GM21367 (cell line): ENCODE measurements around the gene PRKCA.
"Not testable (repeated sequence)": the region's sequence is repeated elsewhere in the genome, so short reads cannot be mapped to it uniquely, and the experiment has no call there.

ENCODE experiments used
- ATAC-seq: cut with Tn5 transposase; IDR thresholded peaks from one replicate; pipeline ENCODE4 v1.9.1; 2021; ENCODE audit not compliant: unreplicated experiment

The PRKCA gene

DNA sequence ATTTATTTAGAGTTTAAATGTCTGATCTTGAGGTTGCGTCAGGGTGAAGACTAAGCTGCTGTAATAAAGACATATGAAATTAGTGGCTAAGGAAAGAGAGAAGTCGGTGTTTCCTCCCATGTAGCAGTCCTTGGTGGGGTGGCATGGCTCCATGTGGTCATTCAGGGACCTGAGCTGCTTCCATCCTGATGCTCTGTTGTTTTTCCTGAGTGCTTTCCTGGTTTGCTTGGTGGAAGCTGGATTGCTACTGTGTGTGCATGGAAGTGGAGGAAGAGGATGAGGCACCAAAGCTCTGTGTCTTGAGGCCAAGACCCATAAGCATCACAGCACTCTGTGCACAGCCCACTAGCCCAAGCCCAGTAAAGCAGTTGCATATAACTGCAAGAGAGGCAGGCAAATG lies 290.7 kb downstream of the PRKCA start:
- no peak for ATAC-seq

DNA sequence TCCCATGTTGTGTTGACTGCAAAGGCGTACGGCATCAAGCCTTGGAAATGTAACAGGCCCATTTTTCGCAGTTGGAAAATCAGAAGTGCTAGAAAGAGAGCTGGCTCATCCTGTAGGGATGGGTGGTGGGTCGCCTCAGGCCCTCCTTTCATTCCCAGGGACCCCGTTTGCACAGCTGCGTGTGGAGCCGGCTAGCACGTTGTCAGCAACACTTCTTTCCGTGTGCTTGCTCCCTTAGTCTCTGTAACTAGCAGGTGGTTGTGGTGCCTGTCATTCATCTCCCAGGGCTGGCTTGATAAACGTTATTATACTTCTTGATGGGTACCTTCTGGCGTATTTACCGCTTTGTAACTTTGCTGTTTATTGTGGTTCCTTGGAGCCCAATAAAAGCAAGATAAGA lies 293.5 kb downstream of the PRKCA start:
- ATAC-seq: no peak

DNA sequence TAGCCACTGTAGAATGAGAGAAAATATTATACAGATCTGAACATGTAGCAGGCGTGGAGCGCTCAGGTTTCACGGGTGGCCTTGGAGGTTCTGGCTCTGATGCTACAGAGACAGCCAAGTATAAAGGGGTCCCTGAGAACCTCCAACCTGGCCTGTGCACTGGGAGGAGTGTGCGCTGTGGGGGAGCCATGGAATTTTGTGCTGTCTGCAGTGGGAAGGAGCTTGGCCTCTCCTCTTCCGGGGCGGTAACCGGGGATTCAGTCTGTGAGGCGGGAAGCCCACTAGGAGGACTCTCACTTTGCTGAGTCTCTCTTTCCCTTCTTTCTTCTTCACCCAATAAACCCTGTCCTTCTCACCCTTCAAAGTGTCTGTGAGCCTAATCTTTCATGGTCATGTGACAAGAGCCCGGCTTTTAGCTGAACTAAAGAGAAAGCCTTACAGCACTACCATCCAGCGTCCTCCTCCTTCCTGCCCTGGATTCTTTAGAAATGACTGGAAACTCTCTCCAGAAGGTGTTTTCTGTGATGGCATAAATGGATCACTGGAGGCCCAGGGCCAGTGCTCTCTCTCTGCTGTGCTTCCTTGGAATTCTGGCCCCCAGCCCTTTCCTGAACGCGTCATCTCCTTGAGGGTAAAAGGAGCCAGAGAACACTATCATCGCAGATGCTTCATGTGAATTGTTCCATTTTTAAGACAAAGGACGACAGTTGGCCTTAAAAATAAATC lies 300.4 kb downstream of the PRKCA start:
- ATAC-seq: no peak

DNA sequence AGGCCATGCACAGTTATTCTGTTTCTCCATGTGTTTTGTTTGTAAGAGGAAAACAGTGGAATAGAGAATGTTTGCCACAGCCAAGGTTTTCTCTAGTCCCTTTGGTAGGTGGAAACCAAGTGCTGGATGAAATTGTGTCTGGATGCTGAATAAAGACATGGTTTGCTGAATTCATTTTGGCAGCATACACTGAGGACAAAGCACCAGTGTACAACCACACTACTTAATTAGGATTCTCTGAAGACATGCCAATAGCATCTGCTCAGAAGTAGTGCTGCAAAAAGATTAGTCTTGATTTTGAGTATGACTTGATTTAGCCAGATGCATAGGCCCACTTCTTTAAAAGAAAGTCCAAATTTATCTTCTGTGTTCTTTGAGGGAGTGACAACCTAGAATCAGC lies 302.0 kb downstream of the PRKCA start:
- no peak for ATAC-seq

DNA sequence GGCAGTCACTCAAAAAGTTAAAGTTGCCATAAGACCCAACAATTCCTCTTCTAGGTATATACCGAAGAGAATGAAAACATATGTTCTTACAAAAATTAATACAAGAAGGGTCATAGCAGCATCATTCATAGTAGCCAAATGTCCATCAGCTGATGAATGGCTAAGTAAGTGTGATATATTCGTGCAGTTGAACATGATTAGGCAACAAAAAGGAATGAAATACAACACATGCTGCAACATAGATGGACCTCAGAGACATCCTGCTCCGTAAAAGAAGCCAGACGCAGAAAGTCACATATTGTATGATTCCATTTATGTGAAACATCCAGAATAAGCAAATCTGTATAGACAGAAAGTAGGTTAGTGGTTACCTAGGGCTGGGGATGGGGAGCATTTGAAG lies 303.1 kb downstream of the PRKCA start:
- no peak for ATAC-seq

DNA sequence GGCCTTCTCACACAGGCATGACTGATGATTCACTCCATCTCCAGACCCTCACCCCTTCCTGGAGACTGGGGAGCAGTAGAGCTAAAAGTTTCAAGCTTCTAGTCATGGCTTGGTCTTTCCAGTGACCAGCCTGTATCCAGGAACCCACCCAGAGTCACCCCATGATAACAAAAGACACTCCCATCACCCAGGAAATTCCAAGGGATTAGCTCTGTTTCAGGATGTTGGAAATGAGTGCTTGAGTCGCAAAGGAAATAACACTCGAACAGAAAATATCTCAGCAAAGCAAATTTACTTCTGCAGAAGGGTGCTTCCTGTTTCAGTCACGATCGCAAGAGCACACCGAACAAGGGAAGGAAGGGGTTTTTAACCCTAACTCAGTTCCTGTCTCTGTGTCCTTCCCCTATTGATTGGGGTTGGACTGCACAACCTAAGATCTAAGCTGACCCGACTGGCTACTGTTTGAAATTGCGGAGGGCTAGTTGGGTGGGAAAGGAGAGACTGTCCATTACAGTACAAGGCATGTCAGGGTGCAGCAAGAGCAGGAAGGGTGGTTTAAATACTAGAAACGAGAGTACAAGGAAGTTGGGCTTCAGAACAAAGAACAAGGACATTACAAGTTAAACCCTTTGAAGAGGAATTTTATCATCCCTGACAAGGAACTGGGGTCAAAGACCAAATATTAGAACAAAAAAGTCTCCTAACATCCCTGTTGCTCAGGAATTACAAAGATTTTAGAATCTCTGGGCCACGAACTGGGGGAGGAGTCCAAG lies 308.1 kb downstream of the PRKCA start:
- ATAC-seq: no peak

DNA sequence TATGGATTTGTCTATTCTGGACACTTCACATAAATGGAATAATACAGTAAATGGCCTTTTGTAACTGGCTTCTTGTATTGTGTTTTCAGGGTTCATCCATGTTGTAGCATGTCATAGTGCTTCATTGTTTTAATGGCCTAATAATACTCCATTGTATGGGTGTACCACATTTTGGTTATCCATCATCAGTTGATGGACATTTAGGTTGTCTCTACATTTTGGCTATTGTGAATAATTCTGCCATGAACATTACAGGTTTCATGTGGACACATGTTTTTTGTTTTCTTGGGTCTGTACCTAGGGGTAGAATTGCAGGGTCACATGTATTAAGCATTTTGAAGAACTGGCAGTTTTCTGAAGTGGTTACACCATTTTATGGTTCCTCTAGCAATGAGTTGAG lies 309.0 kb downstream of the PRKCA start:
- ATAC-seq: no peak

DNA sequence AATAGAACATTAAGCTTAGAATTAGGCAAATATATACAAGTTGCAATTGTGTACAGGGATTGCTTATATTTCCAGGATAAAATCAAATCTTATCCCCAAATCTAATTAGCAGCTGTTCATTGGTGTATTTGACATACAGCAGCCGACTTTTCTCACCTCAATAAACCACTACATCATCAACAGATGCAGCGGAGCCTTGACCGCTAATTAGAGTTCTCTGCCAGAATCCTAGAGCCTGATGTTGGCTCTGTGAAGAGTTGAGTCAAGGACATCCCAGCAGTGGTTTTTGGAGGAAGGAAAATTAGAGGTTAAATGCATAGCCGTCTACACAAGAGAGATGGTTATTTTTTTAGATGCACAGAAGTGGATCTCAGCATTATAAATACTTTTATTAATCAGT lies 310.6 kb downstream of the PRKCA start:
- ATAC-seq: no peak

DNA sequence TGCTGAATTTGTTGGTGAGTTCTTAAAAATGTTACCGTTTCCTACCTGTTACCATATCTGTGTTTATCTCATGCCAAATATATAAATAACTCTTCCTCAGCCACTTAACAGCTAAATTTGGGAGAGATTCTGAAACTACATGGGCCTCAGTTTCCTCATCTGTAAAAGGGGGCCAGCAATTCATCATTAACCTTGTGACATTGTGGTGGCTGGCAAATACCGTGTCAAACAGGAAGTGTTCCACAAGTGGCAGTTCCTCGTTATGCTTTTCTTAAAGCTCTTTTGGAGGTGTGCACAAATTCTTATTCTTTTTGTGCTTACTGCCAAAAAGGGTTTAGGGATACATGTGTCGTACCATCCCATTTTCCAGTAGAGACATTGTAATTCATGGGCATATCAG lies 312.1 kb downstream of the PRKCA start:
- ATAC-seq: no peak

DNA sequence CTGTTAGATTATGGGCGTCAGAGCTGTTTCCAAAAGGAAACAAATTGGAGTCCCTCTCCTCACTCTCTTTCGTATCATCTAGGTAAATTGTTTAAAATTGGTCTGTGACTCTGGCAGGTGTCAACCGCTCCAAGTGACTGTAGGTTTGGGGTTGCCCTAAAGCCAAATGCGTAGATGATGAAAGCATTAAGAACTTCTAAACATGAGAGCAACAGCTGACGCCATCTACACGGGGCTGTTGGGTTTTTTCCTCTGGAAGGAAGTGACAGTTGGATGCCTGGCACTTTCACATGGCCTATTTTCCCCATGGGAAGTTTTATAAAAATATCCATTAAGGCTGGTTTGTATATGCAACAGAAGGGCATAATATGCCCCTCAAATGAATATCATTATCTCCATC lies 316.8 kb downstream of the PRKCA start:
- ATAC-seq: no peak

DNA sequence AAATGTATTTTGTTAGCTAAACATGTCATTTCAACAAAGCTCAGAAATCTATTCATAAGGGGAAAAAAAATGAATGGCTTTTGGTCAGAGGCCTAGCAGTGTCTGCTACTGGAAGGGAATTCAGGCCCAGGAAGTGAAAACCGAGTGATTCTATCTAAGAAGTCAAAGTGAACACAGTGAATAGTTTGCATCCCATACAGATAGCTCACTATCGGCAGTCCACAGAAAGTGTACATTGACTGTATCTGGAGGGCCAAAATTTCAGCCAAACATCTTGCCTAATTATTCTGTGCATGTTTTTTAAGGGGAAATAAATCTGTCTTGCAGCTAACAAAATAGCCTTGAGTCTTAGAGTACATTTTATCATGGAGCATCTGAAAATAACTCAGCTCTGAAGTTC lies 318.1 kb downstream of the PRKCA start:
- ATAC-seq: no peak

DNA sequence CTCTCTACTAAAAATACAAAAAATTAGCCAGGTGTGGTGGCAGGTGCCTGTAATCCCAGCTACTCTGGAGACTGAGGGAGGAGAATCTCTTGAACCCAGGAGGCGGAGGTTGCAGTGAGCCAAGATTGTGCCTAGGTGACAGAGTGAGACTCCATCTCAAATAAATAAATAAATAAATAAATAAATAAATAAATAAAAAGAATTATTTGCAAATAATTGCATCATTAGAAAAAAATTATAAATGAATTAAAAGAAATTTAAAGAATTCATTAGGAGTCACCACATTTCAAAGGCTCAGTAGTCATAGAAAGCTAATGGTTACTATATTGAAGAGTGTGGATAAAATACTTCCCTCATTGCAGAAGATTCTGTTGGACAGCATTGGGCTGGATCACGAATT lies 322.2 kb downstream of the PRKCA start:
- ATAC-seq: not testable (repeated sequence)

DNA sequence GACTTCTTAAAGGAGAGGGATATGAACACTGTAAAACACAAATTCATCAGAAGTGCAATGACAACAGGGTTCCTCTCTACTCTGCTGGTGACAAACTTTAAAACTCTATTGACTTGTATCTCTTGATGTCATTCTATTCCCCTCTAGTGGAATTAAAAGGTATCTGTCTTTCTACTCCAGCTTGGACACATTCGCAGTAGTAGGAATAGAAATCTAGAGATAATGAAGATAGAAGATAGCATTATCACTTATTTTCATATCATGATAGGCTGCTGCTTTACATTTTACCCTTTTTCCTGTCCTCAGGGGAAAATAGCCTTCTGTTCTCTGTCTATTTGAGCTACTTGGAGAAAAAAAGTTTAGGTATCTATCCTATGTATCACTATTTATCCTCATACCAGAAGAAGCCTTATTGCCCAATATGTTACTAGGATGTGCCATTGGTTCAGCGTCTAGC lies 322.9 kb downstream of the PRKCA start:
- no peak for ATAC-seq

DNA sequence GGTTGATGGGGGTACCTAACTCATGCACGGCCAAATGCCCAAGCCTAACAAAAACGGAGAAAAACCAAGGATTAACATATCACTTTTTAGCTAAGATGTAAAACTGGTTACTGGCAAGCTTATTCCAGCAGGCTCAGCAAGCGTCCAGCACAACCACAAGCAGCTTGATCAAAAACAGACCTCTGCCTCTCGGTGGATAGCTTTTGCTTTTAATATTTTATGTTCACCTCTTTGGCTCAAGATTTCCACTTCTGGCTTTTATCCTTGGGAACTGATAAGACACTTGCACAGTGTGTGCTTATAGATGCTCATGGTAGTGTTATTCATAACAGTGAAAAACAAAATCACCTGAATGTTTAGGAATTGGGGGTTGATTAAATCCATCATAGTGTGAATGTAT lies 325.6 kb downstream of the PRKCA start:
- no peak for ATAC-seq

DNA sequence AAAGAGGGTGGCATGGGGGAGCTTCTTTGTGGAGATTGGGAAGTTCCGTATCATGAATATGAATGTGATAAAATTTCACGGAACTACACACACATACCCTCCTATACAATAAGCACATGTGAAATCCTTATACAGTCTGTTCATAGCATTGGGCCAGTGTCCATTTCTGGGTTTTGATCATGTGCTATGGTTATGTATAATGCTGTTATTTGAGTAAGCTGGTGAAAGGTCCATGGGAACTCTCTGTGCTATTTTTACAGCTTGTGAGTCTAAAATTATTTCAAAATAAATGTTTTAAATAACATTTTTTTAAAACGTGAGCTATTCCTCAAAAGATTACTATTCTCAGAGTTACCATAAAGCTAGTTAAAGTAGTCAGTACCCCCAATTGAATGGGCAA lies 327.3 kb downstream of the PRKCA start:
- ATAC-seq: no peak

DNA sequence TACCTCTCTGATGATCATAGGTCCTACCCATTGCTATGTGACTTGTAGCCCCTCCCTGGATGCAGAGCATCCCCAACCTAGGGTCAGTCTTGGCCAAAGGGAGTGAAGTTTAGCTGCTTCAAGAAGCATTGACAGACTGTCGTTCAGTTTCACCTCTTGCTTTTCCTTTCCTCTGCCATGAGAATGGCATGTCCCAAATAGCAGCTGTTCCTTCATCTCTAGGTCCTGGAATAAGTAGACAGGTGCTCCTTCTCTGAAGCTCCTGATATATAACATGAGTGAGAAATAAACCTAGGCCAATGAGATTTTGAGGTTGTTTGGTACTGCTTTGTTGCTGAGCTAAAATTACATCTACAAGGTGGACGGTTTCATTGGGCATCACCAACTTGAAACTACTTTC lies 328.0 kb downstream of the PRKCA start:
- no peak for ATAC-seq

DNA sequence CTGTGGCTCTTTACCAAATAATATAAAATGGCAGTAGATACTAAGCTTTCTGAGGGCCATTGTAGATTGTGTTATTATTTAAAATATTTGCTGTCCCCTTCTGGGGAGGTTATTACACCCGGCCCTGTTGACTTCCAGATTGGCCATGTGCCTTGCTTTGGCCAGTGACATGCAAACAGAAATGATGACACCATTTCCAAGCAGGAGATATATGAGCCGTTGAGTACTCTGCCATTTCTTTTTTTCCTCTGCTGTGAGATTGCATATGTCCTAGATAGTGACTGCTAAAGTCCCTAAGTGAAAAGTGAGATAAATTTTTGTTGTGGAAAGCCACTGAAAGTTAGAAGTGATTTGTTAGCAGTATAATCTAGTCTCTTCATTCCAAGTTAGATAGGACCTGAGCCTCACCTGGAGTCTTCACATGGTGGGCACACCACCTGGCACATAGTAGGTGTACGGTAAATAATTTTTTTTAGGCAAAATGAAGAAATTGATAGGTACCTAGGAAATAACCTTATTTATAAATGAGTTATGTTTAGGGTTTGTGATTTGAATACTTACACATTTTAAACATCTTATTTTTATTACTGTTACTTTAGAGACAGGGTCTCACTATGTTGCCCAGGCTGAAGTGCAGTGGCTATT lies 328.5 kb downstream of the PRKCA start:
- ATAC-seq: no peak

DNA sequence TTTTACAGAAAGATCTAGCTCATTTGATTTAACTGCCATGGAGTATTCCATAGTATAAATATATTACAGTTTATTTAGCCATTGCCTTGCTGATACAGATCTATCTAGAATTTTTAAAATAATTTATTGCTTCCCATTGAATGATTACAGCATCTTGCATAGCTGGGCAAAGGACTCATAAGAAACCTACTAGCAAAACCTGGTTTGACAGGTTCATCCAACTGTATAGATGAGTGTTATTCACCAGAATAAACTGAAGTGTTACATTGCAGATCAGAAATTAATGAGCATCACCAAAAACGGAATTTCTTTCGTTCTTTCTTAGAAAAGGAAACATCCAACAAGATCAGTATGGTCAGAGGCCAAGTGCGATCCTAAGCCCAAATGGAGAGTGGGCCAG lies 330.3 kb downstream of the PRKCA start:
- no peak for ATAC-seq

DNA sequence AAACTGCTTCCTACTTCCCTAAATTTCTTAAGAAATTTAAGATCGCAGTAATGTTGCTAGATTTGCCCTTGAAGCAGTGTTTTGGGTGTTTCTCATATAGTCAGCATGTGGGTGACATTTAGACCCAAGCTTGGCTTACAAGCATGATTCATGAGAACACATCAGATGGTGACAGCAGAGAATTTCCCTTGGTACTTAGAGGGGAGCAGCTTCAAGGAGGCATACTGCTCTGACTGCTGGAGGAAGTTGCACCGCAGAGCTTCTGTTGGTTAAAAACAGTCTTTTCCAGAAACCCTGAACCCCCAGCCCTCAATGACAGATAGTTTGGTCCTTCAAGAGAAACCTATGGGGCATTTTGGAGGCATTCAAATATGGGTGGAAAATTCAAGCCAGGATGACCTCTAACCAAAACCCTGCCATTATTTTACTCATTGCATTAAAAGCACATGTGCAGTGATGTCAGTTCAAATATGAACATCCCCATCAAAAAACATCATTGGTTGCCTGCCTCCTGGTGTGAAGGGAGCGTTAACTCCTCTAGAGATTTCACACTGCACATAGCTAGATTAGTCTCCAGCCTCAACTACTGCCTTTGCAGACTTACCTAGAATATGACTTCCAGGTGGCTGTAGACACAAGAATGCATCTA lies 331.0 kb downstream of the PRKCA start:
- ATAC-seq: no peak

DNA sequence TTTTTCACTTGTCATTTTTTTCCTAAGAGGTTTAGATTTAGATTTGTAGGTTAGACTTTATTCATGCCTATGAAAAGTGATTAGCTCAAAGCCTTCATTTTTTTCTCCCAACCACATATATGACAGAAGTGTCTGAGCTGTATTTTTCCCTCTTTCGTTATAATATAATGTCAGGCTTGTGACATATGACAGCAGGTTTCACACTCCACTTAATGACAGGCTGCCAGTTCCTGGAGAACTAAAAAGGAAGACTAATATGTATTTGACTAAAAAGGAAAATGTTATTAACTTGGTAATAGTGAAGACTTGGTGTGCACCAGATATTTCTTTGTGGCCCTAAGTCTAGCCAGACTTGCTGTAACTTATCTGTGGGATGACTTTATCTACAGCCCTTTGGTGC lies 331.8 kb downstream of the PRKCA start:
- no peak for ATAC-seq

DNA sequence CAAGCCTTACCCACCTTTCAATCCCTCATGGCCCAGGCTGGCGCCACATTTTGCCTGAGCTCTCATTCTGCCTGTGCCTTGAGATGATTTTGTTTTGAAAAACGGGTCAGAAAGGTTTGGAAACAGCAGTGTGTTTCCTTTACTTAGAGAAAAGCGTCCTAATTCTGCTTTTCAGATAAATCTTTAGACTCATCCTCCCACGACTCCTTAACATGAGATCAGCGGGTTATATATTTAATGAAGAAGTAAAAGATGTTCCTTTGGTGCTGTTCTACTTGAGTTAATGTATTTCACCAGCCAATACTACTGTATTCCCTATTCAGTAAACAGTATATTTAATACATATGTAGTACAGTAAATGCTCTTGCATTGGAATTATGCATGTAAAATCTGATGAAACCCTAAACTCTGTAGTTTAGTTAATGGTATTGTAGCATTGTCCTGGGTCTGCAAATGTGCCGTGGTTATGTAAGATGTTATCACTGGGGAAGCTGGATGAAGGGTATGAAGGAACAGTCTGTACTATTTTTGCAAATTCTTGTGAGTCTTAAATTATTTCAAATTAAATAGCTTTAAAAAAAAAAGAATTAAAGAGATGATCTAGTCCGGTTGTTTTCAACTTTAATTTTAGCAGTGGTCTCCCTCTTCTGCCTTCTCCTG lies 333.1 kb downstream of the PRKCA start:
- ATAC-seq: no peak
